GM10266 (cell line): ENCODE measurements around the gene TMEM219.
A peak's percentile ranks its signal among the peaks of the same experiment; 100 is the strongest.

Source experiments
- DNase-seq: peaks from one replicate; pipeline ENCODE4 v3.0.0; 2012; ENCODE audit errors: extremely low spot score
- CTCF ChIP-seq: IDR thresholded peaks from 2 replicates; pipeline ENCODE4 v1.5.1; 2012; ENCODE audit warnings: mild to moderate bottlenecking, low read depth; ENCODE audit not compliant: control insufficient read depth, insufficient read depth; ENCODE audit errors: missing control alignments

The TMEM219 gene

GRCh38 chr16:29961479-29962343 lies at the start of gene TMEM219:
TMEM219 (plus strand) TSS chr16:29962079; CDS start chr16:29963144, 1,065 bp downstream.
- DNase-seq, result peak; percentile 98
- no peak for TF ChIP-seq CTCF

- no peak for DNase-seq
- TF ChIP-seq CTCF, result no peak
Observed at GRCh38 chr16:29912087-29912486, 49.8 kb upstream of the TMEM219 start.

- TF ChIP-seq CTCF, result no peak
- DNase-seq, result no peak
Observed at GRCh38 chr16:29913514-29913913, 48.4 kb upstream of the TMEM219 start.

- no peak for DNase-seq
- no peak for TF ChIP-seq CTCF
Observed at GRCh38 chr16:29915590-29916247, 46.2 kb upstream of the TMEM219 start.

- TF ChIP-seq CTCF, result no peak
- DNase-seq, result no peak
Observed at GRCh38 chr16:29916979-29917378, 44.9 kb upstream of the TMEM219 start.

- no peak for TF ChIP-seq CTCF
- DNase-seq, result no peak
Observed at GRCh38 chr16:29920288-29921033, 41.4 kb upstream of the TMEM219 start.
